ENCODE measurements around the gene TIMM10B.

Gene TIMM10B

DNA sequence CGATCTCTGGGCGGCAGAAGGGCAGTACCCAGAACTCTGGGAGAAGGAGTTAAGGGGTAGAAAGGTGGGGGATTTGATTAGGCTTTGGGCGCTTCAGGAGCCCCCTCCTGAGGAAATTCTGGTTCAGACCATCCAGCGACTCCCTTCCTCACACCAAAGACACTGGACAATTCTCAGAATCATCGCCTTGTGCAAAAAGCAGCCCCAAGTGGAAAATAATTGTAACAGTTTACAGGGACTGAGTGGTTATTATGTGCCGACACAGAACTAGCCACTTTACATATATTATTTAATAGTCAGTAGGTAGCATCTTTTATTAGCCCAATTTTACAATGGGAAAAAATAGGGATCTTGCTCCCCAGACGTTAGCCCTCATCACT is 6.9 kb upstream of the TIMM10B start:
- TF ChIP-seq, protein P1, sequence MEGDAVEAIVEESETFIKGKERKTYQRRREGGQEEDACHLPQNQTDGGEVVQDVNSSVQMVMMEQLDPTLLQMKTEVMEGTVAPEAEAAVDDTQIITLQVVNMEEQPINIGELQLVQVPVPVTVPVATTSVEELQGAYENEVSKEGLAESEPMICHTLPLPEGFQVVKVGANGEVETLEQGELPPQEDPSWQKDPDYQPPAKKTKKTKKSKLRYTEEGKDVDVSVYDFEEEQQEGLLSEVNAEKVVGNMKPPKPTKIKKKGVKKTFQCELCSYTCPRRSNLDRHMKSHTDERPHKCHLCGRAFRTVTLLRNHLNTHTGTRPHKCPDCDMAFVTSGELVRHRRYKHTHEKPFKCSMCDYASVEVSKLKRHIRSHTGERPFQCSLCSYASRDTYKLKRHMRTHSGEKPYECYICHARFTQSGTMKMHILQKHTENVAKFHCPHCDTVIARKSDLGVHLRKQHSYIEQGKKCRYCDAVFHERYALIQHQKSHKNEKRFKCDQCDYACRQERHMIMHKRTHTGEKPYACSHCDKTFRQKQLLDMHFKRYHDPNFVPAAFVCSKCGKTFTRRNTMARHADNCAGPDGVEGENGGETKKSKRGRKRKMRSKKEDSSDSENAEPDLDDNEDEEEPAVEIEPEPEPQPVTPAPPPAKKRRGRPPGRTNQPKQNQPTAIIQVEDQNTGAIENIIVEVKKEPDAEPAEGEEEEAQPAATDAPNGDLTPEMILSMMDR (IDR thresholded peaks at IDR 0.05) = no peak

DNA sequence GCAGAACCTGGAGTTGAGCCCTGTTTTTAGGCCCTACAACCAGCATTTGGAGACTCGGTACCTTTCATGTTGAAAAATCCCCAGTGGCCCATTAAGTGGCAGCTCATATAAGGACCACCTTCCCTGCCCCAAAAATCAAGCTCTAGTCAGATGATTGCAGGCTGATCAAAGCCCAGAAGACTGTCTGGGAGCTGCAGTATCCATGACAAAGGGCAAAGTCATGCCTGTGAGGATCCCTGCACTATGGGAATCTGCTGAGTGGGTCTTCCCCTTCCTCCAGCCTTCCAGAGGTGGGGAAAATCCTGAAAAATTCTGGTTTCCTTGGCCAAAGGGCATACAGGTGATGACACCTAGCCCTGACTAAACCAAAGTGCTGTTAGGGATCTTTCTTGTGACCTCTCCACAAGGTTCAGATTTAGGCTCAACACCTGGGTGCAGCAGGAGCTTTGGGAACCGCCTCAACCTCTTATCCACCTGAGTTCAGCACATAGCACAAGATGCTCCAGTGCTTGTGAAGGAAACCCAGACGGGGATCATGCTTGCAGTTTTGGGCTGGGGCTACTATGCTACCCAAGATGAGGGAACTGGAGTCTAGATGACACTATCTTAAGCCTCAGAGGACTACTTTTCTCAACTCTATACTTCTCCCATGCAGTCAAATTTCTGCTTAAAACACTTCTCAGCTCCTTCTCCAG is 6.3 kb upstream of the TIMM10B start:
- TF ChIP-seq, protein P1 (IDR thresholded peaks at IDR 0.05) = no peak

DNA sequence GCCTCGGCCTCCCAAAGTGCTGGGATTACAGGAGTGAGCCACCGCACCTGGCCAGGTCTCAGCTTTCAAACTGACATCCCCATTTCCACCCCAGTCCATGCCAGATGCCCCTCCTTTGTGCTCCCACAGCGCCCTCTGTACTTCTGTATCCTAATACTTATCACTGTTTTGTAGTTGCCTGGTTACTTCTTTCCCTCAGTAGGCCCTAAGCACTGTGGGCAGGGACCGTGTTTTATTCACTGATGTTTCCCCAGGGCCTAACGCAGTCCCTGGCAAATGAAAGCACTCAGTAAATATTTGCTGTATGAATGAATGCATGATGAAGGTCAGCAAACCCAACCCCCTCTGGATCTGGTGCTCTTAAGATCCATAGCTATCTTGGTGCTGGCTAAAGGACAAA is 5.4 kb upstream of the TIMM10B start:
- TF ChIP-seq, protein P1 (IDR thresholded peaks at IDR 0.05) = no peak

DNA sequence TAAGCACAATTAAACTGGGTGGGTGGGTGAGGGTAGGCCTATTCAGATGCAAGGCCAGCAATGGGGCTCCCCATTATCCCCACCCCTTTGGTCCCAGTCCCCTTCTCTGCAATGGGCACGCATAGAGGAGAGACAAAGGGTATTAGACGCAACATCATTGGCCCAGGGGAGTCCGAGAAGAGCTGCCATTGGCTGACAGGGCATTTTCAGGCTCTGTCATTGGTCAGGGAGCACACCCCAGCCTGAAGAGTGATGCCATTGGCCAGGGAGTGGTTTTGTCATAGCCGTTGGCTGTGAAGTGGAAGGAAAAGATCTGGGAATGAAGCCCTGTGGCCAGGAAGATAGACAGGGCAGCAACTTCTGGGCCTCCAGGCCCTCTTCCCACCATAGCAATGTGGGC is 4.7 kb upstream of the TIMM10B start:
- TF ChIP-seq, protein P1 (IDR thresholded peaks at IDR 0.05) = no peak

DNA sequence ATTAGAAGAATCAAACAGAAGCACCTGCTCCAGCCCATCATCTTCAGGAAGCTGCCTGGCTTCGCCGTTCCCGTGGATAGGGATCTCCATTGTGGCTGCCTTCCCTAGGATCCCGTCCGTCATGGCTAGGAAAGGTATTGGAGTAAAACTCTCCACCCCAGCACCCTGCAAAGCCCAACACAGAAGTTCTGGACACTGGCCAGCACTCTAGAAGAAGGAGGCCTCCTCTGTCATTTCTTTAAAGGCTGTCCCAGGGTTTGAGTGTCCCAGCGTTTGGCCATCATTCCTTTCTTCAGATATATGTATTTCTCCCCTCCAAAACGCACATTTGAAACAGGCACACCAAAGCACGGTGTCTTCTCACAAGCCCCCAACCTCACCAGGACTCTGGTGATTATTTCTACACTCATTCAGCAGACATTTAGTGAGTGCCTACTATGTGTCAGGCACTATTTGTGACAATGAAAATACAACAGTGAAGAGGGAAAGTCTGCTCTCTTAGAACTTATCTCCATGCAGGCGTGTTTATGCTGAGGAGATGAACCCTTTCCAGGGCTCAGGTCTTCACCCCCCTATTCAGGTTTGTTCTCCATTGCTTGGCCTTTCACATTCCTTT is 894 bp upstream of the TIMM10B start:
- TF ChIP-seq, protein P1 (IDR thresholded peaks at IDR 0.05) = no peak

DNA sequence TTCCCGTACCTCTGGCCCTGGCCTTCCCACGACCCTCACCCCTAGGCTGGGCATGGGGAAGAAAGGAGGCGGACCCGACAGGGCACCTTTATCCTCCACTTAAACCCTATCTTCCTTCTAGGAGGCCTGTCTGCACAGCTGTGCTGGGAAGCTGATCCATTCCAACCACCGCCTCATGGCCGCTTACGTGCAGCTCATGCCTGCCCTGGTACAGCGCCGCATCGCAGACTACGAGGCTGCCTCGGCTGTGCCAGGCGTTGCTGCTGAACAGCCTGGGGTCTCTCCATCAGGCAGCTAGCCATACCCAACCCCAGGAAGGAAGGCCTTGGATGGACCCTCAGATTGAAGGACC is 599 bp downstream of the TIMM10B start:
- TF ChIP-seq, protein P1 (IDR thresholded peaks at IDR 0.05) = no peak

DNA sequence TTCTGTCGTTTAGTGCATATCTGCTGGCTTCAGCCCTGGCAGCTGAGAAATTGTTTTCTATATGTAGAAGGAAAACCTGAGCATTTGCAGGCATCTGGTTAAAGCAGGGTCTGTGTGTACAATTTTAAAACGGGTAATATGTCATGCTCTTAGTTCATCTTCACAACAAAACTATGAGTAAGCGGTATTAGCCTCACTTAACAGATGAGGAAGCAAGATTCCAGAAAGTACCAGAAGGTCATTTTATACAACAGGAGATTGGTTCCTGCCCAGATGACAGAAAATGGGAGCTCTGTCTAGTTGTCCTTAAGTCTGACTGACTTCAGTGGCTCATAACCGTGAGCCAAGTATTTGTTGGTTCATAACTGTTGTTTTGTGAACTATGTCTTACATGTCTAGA is 1.1 kb downstream of the TIMM10B start:
- TF ChIP-seq, protein P1 (IDR thresholded peaks at IDR 0.05) = no peak
